K562 (cell line): ENCODE results near the gene OR2C3. TPM values are rescaled to one million over a fixed set of nuclear protein-coding genes. Genes with fewer than 3 reads are reported as not detected.

Experiments used
- E2F3 ChIP-seq: fragments of 250-450 bp; sonication (Bioruptor Pico); IDR thresholded peaks from 2 replicates; pipeline ENCODE4 v1.4.0; 2020; ENCODE audit warnings: mild to moderate bottlenecking
- JUND ChIP-seq, 2 experiments: IDR thresholded peaks; 2 replicates in 1 of 2; 3 replicates in 1 of 2; pipeline ENCODE4 v1.6.1; 2011; ENCODE audit warnings: borderline replicate concordance in 2 of 2, low read depth in 2 of 2, low read length in 2 of 2, improper control_type of control experiment in 1 of 2, missing biosample characterization in 1 of 2, missing genetic modification characterization in 1 of 2, missing genetic modification reagents in 1 of 2
- MAZ ChIP-seq, 2 experiments: fragments of 450-650 bp in 1 of 2; sonication (generic) in 1 of 2; formaldehyde crosslinking; IDR thresholded peaks in 1 of 2; conservative IDR thresholded peaks in 1 of 2; 2 replicates each; pipeline versions ENCODE4 v1.4.0 to v1.5.0; 2020; ENCODE audit warnings: mild to moderate bottlenecking in 1 of 2, missing genetic modification reagents in 1 of 2
- NR4A1 ChIP-seq, 2 experiments: fragments of 250-450 bp in 1 of 2; fragments of 450-650 bp in 1 of 2; sonication (Bioruptor Pico) in 1 of 2; IDR thresholded peaks; 2 replicates each; pipeline versions ENCODE4 v1.4.0 to v1.6.1; 2016 to 2020; ENCODE audit warnings: mild to moderate bottlenecking in 2 of 2, missing compliant biosample characterization in 1 of 2, missing genetic modification characterization in 1 of 2, moderate library complexity in 1 of 2
- RBFOX2 ChIP-seq: fragments of 200-400 bp; formaldehyde crosslinking; IDR thresholded peaks from 2 replicates; pipeline ENCODE4 v1.6.1; 2017; ENCODE audit warnings: low read depth, mild to moderate bottlenecking, low read length, moderate library complexity
- TEAD4 ChIP-seq, 2 experiments: sonication (generic) in 1 of 2; formaldehyde crosslinking in 1 of 2; IDR thresholded peaks; 2 replicates each; pipeline versions ENCODE4 v1.6.1 to v1.8.0; 2012 to 2022; ENCODE audit warnings: borderline replicate concordance in 1 of 2, inconsistent platforms in 1 of 2, low read length in 1 of 2, mild to moderate bottlenecking in 1 of 2, missing genetic modification reagents in 1 of 2
- YY1 ChIP-seq, 3 experiments: IDR thresholded peaks; 2 replicates each; pipeline ENCODE4 v1.6.1; 2011; ENCODE audit warnings: low read length in 2 of 3, mild to moderate bottlenecking in 2 of 3, moderate library complexity in 2 of 3, borderline replicate concordance in 1 of 3, control low read depth in 1 of 3, low read depth in 1 of 3; ENCODE audit not compliant: insufficient read depth in 3 of 3, insufficient replicate concordance in 2 of 3, control insufficient read depth in 1 of 3, insufficient read length in 1 of 3; ENCODE audit errors: extremely low read depth in 1 of 3
- ZNF143 ChIP-seq: sonication (generic); formaldehyde crosslinking; IDR thresholded peaks from 2 replicates; pipeline ENCODE4 v1.9.0; 2022; ENCODE audit warnings: mild to moderate bottlenecking, missing genetic modification reagents
- ZNF3 ChIP-seq: fragments of 250-450 bp; sonication (Bioruptor Pico); IDR thresholded peaks from 2 replicates; pipeline ENCODE4 v1.5.0; 2021; ENCODE audit warnings: mild to moderate bottlenecking, moderate library complexity
- ZNF318 ChIP-seq, 2 experiments: fragments of 450-650 bp; IDR thresholded peaks; 2 replicates each; pipeline ENCODE4 v1.6.1; 2016; ENCODE audit warnings: mild to moderate bottlenecking in 2 of 2, borderline replicate concordance in 1 of 2, low read depth in 1 of 2, moderate library complexity in 1 of 2
- polyA plus RNA-seq, 8 experiments: library from polyadenylated mRNA; depleted of rRNA in 4 of 8; stranded (reverse) in 5 of 8; unstranded in 3 of 8; fragments of >200 nt; fragmentation: Nextera tagmentation in 2 of 8; fragmentation: Illumina TruSeq in 1 of 8; extraction: Ambion mirVana in 2 of 8; extraction: Trizol in 1 of 8; gene quantifications; 2 replicates each; pipeline versions ENCODE4 v1.2.1 to v1.2.3, GENCODE V29; 2011 to 2014; ENCODE audit warnings: inconsistent platforms in 1 of 8, missing spikeins in 1 of 8
- total RNA-seq, 7 experiments: library from RNA; depleted of rRNA in 6 of 7; stranded (reverse); fragments of >200 nt in 6 of 7; fragmentation: Illumina TruSeq in 2 of 7; extraction: Trizol in 2 of 7; gene quantifications; 2 replicates each; pipeline versions ENCODE4 v1.2.1 to v1.2.3, GENCODE V29; 2011 to 2021; ENCODE audit warnings: low replicate concordance in 1 of 7
- TF ChIP-seq, protein P1 (sequence below), 2 experiments: IDR thresholded peaks; 2 replicates each; pipeline ENCODE4 v1.6.1; 2012; ENCODE audit warnings: improper control_type of control experiment in 2 of 2, low read depth in 2 of 2, low read length in 2 of 2, borderline replicate concordance in 1 of 2
- TF ChIP-seq, protein P2 (sequence below), 2 experiments: IDR thresholded peaks; 2 replicates each; pipeline ENCODE4 v1.6.1; 2011; ENCODE audit warnings: borderline replicate concordance in 1 of 2, control low read depth in 1 of 2, low read depth in 1 of 2, low read length in 1 of 2, mild to moderate bottlenecking in 1 of 2, mixed read lengths in 1 of 2, moderate library complexity in 1 of 2; ENCODE audit not compliant: insufficient read depth in 1 of 2, insufficient read length in 1 of 2, poor library complexity in 1 of 2, severe bottlenecking in 1 of 2; ENCODE audit errors: extremely low read depth in 1 of 2

Gene OR2C3
- total and polyA plus RNA-seq, 9 of the 15 experiments (the other 6 are each of a cell fraction or from before 2014, with no cell fraction given): under 0.01 to 0.05 (median 0.03) TPM; not detected in 4

GRCh38 chr1:247530785-247531184, 5.5 kb downstream of the OR2C3 start (continued):
- TF ChIP-seq ZNF318 (IDR thresholded peaks at IDR 0.05; ENCODE audit: borderline replicate concordance in 1 of 2, low read depth in 1 of 2) (no peak), MAZ (CRISPR knock-in tag; conservative IDR thresholded peaks at IDR 0.05 in 1 of 2, IDR thresholded peaks at IDR 0.05 in 1 of 2) (peak; percentile 27 to 66; a peak in 3 of 4 replicates), JUND (IDR thresholded peaks at IDR 0.05; ENCODE audit: borderline replicate concordance, low read depth, low read length) (no peak), JUND (tag; IDR thresholded peaks at IDR 0.05; ENCODE audit: borderline replicate concordance, low read depth, low read length) (no peak), YY1 (IDR thresholded peaks at IDR 0.05; ENCODE audit: borderline replicate concordance in 1 of 3, control insufficient read depth in 1 of 3, extremely low read depth in 1 of 3, insufficient read depth in 3 of 3, insufficient read length in 1 of 3, insufficient replicate concordance in 2 of 3, low read depth in 1 of 3, low read length in 2 of 3) (peak in 2 of 3 experiments; percentile 42 to 71), NR4A1 (CRISPR knock-in tag; IDR thresholded peaks at IDR 0.05) (no peak), NR4A1 (tag; IDR thresholded peaks at IDR 0.05) (no peak), TEAD4 (IDR thresholded peaks at IDR 0.05; ENCODE audit: low read length) (no peak), TEAD4 (CRISPR knock-in tag; IDR thresholded peaks at IDR 0.05; ENCODE audit: borderline replicate concordance) (no peak), ZNF143 (no peak), RBFOX2 (peak; percentile 53), E2F3 (no peak), ZNF3 (CRISPR knock-in tag) (no peak)
- TF ChIP-seq, protein P1, sequence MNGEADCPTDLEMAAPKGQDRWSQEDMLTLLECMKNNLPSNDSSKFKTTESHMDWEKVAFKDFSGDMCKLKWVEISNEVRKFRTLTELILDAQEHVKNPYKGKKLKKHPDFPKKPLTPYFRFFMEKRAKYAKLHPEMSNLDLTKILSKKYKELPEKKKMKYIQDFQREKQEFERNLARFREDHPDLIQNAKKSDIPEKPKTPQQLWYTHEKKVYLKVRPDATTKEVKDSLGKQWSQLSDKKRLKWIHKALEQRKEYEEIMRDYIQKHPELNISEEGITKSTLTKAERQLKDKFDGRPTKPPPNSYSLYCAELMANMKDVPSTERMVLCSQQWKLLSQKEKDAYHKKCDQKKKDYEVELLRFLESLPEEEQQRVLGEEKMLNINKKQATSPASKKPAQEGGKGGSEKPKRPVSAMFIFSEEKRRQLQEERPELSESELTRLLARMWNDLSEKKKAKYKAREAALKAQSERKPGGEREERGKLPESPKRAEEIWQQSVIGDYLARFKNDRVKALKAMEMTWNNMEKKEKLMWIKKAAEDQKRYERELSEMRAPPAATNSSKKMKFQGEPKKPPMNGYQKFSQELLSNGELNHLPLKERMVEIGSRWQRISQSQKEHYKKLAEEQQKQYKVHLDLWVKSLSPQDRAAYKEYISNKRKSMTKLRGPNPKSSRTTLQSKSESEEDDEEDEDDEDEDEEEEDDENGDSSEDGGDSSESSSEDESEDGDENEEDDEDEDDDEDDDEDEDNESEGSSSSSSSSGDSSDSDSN (IDR thresholded peaks at IDR 0.05; ENCODE audit: borderline replicate concordance in 1 of 2, low read depth in 2 of 2, low read length in 2 of 2): peak in 1 of 2 experiments; percentile 64; a peak in 1 of 4 replicates
- TF ChIP-seq, protein P2, sequence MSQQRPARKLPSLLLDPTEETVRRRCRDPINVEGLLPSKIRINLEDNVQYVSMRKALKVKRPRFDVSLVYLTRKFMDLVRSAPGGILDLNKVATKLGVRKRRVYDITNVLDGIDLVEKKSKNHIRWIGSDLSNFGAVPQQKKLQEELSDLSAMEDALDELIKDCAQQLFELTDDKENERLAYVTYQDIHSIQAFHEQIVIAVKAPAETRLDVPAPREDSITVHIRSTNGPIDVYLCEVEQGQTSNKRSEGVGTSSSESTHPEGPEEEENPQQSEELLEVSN (IDR thresholded peaks at IDR 0.05; ENCODE audit: borderline replicate concordance in 1 of 2, extremely low read depth in 1 of 2, insufficient read depth in 1 of 2, insufficient read length in 1 of 2, low read depth in 1 of 2, low read length in 1 of 2, poor library complexity in 1 of 2, severe bottlenecking in 1 of 2): peak in 1 of 2 experiments; percentile 16
